ENCODE data around the gene KLK7.

KLK7 gene

DNA sequence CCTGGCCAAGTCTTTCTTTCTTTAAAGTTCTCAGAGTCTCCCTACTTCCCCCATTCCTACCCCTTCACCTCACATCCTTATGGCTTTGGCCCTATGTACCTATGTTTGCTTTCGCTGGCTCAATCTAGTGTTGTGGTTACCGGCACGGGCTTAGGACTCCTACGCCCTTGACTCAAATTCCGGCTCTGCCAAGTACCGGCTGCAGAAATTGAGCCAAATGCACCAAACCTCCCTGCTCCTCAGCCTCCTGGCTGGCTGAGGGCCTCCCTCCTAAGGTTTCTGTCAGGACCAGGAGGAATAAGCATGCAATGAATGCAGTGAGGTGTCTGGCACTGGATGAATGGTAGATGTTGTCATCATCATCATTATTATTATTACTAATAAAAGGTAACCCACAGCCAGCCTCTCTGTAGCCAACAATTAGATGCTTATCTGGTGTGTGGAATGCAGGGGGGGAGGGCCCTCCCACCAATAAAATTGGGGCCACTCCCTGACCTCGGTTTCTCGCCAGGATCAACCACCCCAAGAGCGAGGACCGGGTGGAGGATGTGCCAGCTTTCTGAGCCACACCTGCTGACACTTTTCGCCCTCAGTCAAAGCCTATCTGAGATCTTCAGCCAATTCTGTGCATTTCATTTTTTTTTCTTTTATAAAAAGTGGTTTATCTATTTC, 51.6 kb downstream of the KLK7 start:
- H3K27me3 ChIP-seq: peaks cover 0 to 25% of the 10 kb centered on the region in 2 donors
- no peaks in the 10 kb centered on the region for H3K36me3 ChIP-seq
- no peak for DNase-seq
- H3K4me3 ChIP-seq: no peak overlapping the region
- no peaks in the 10 kb centered on the region for H3K9me3 ChIP-seq
- H3K27ac ChIP-seq: no peak overlapping the region
- intact Hi-C loops (cut with DNase I; ENCODE audit: low total_unique reads): no loop called here
- TF ChIP-seq, protein P1, sequence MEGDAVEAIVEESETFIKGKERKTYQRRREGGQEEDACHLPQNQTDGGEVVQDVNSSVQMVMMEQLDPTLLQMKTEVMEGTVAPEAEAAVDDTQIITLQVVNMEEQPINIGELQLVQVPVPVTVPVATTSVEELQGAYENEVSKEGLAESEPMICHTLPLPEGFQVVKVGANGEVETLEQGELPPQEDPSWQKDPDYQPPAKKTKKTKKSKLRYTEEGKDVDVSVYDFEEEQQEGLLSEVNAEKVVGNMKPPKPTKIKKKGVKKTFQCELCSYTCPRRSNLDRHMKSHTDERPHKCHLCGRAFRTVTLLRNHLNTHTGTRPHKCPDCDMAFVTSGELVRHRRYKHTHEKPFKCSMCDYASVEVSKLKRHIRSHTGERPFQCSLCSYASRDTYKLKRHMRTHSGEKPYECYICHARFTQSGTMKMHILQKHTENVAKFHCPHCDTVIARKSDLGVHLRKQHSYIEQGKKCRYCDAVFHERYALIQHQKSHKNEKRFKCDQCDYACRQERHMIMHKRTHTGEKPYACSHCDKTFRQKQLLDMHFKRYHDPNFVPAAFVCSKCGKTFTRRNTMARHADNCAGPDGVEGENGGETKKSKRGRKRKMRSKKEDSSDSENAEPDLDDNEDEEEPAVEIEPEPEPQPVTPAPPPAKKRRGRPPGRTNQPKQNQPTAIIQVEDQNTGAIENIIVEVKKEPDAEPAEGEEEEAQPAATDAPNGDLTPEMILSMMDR (IDR thresholded peaks at IDR 0.05): no peak
- peaks cover 0 to 6% (median 0%) of the 10 kb centered on the region in 4 donors for H3K4me1 ChIP-seq

DNA sequence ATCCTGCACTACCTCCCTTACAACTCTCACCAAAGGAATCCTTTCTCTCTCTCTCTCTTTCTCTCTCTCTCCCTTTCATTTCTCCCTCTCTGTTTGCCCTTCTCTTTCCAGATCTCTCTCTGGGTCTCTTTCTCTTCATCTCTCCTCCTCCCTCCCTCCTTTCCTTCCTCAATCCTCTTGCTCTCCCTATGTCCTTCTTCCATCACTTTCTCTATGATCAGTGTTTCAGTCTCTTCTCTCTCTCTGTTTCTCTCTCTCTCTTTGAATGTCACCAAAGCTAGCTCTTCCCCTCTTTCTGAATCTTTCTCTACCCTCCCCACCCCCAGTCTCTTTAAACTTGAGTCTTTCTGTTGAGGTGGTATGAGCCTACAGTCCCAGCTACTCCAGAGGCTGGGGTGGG, 52.7 kb downstream of the KLK7 start:
- Histone ChIP-seq H3K4me3 (no peak overlapping the region), H3K27me3 (peaks cover 0 to 25% of the 10 kb centered on the region in 2 donors), H3K36me3 (no peaks in the 10 kb centered on the region), H3K4me1 (peaks cover 0 to 6% (median 0%) of the 10 kb centered on the region in 4 donors), H3K27ac (no peak overlapping the region), H3K9me3 (no peaks in the 10 kb centered on the region)
- no peak for DNase-seq
- TF ChIP-seq, protein P1 (IDR thresholded peaks at IDR 0.05): no peak
- intact Hi-C loops (cut with DNase I; ENCODE audit: low total_unique reads): no loop called here

DNA sequence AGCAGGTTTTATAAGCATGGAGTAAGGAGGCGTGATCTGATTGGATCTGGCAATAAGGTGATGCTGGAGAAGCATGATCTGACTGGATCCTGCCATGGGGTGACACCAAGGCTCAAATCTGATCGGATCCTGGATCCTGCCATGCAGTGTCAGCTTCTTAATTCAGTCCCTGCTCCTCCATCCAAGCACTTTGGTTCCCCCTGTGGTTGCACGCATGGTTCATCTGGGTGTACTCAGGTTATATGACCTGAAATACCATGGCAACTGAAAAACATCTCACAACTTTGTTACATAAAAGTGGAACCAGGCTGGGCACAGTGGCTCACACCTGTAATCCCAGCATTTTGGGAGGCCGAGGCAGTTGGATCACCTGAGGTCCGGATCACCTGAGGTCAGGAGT, 54.9 kb downstream of the KLK7 start:
- no peak for DNase-seq

More for the DNA sequence above, 54.9 kb downstream of the KLK7 start:
- H3K27me3 ChIP-seq: peaks cover 0 to 25% of the 10 kb centered on the region in 2 donors
- peaks cover 0 to 6% (median 0%) of the 10 kb centered on the region in 4 donors for H3K4me1 ChIP-seq
- no peaks in the 10 kb centered on the region for H3K9me3 ChIP-seq
- TF ChIP-seq, protein P1 (IDR thresholded peaks at IDR 0.05): no peak
- no peak overlapping the region for H3K27ac ChIP-seq
- H3K4me3 ChIP-seq: no peak overlapping the region
- no peaks in the 10 kb centered on the region for H3K36me3 ChIP-seq
- intact Hi-C loops (cut with DNase I; ENCODE audit: low total_unique reads): no loop called here
